ENCODE results near the gene ARHGAP15.

ARHGAP15 gene

GRCh38 chr2:143466391-143466790, 337.2 kb downstream of the ARHGAP15 start:
- DNase-seq: no peak

- no peak for DNase-seq
Observed at GRCh38 chr2:143467011-143467410, 337.8 kb downstream of the ARHGAP15 start.

- peak; percentile 79 for DNase-seq
Observed at GRCh38 chr2:143468341-143468888, 339.2 kb downstream of the ARHGAP15 start.

- peak; percentile 20 for DNase-seq
Observed at GRCh38 chr2:143469323-143469722, 340.1 kb downstream of the ARHGAP15 start.

- DNase-seq: no peak
Observed at GRCh38 chr2:143471550-143471949, 342.3 kb downstream of the ARHGAP15 start.

- DNase-seq: no peak
Observed at GRCh38 chr2:143473216-143473615, 344.0 kb downstream of the ARHGAP15 start.

GRCh38 chr2:143473820-143474219, 344.6 kb downstream of the ARHGAP15 start:
- no peak for DNase-seq

- no peak for DNase-seq
Observed at GRCh38 chr2:143474586-143474985, 345.4 kb downstream of the ARHGAP15 start.

GRCh38 chr2:143475041-143475776, 346.0 kb downstream of the ARHGAP15 start:
- DNase-seq: no peak

- DNase-seq: peak; percentile 56
Observed at GRCh38 chr2:143476336-143477087, 347.3 kb downstream of the ARHGAP15 start.

- DNase-seq: peak; percentile 11
Observed at GRCh38 chr2:143477714-143478443, 348.7 kb downstream of the ARHGAP15 start.

GRCh38 chr2:143480086-143480485, 350.9 kb downstream of the ARHGAP15 start:
- DNase-seq: no peak

GRCh38 chr2:143480601-143481236, 351.5 kb downstream of the ARHGAP15 start:
- no peak for DNase-seq

GRCh38 chr2:143481237-143481623, 352.0 kb downstream of the ARHGAP15 start:
- no peak for DNase-seq

- no peak for DNase-seq
Observed at GRCh38 chr2:143481733-143482132, 352.5 kb downstream of the ARHGAP15 start.

GRCh38 chr2:143482316-143482715, 353.1 kb downstream of the ARHGAP15 start:
- DNase-seq: no peak

- no peak for DNase-seq
Observed at GRCh38 chr2:143482771-143483170, 353.6 kb downstream of the ARHGAP15 start.

GRCh38 chr2:143486976-143487375, 357.8 kb downstream of the ARHGAP15 start:
- DNase-seq: no peak

- DNase-seq: no peak
Observed at GRCh38 chr2:143489145-143489544, 359.9 kb downstream of the ARHGAP15 start.

- DNase-seq: no peak
Observed at GRCh38 chr2:143491131-143491530, 361.9 kb downstream of the ARHGAP15 start.

GRCh38 chr2:143493339-143493738, 364.1 kb downstream of the ARHGAP15 start:
- no peak for DNase-seq

GRCh38 chr2:143497726-143498125, 368.5 kb downstream of the ARHGAP15 start:
- no peak for DNase-seq

- no peak for DNase-seq
Observed at GRCh38 chr2:143498496-143498895, 369.3 kb downstream of the ARHGAP15 start.
